Effector CD4-positive, alpha-beta T cell (primary cell): ENCODE measurements around the gene PTCH2.

Experiments
- DNase-seq: peaks from one replicate; pipeline ENCODE4 v3.0.0-alpha.2; 2020

The PTCH2 gene

GRCh38 chr1:44778705-44779576 is 64.1 kb downstream of the PTCH2 start:
- no peak for DNase-seq

- no peak for DNase-seq
These were observed 65.0 kb downstream of the PTCH2 start for GRCh38 chr1:44777969-44778635.

DNA sequence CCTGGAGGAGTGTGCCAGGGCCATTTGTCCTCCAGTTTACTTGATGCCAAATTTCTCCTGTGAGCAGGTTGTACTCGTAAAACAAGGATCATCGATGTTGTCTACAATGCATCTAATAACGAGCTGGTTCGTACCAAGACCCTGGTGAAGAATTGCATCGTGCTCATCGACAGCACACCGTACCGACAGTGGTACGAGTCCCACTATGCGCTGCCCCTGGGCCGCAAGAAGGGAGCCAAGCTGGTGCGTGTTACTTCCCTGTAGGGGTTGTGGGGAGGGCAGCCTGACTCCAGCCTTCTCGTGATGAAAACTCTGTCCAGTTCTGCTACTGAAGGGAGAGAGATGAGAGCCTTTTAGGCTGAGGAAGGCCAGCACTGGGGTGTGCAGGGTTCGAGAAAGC is 65.5 kb downstream of the PTCH2 start:
- no peak for DNase-seq

DNA sequence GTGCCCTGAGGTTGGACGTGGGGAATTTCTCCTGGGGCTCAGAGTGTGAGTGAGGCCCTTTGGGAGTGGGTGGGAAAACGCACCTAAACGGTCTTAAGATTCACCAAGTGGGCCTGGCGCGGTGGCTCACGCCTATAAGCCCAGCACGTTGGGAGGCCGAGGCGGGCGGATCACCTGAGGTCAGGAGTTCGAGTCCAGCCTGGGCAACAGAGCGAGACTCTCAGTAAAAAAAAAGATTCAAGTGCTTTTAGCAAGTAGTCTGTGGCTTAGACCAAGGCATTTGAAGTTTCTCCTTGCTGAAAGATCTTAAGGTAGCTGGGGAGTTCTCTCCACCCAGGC is 66.4 kb downstream of the PTCH2 start:
- DNase-seq, result no peak

DNA sequence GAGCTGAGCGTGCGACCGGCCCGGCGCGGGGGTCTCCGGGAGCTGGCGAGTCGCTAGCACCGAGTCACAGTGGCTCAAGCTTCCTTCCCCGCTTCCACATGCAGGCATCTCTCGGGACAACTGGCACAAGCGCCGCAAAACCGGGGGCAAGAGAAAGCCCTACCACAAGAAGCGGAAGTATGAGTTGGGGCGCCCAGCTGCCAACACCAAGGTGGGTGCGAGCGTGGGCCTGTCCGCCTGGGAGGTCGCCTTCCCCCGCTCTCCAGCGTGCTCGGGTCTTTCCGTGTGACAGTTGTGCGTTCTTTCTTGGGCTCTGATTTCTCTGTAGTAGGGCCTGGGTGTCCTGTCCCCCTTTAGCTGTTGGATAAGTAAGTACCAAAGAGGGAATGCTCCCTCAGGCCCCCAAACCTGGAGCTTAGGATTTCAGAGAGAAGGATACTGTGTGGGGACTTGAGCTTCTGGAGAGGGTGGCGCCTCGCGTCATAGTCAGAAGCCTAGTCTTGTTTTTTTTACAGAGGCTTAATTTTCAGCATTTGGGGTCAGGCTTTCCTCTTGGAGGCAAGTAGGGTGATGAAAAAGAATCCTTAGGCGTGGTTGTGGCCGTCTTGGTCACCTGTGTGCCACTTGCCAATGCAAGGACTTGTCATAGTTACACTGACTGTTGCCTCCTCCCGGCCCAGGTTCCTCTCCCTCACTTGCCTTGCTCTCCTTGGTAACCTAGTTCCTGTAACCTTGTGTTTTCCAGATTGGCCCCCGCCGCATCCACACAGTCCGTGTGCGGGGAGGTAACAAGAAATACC is 66.9 kb downstream of the PTCH2 start:
- DNase-seq, result no peak

DNA sequence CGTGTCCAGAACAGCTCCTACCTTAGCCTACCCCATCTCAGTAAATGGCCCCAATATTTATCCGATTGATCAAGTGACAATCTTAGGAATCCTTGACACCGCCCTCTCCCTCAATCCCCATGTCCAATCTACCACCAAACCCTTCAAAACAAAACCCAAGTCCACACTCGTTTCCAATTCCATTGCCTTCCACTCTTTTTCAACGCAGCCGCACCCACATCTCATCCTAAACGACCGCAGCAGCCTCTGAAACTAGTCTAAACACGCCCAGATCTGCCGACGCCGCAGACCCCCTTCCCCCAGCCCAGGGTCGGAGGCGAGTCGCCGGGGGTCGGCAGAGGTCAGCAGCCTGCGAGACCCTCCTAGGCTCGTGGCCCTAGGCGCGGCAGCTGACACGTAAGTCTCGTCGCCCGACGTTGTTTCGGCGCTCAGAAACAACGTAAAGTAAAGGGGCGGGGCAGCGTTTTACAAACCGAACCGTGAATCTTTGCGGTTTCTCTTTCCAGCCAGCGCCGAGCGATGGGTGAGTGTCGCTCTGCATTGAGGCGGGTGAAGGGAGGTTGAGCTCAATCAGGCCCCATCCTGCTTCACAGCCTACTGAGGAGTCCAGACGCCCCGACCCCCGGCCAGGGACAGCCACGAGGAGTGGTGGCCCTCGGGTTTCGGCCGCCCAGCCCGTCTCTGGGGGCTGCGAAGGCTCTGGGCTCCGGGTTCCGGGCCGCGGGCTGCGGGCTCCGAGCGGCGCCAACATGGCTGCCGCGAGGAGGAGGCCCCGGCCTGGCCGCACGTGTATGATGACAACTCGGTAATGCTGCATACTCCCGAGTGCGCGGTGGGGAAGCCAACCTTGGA is 67.7 kb downstream of the PTCH2 start, which contains the start of gene RPS8:
Gene RPS8 (plus strand): TSS at position 463 of the 852 bp plus-strand sequence. CDS start 57 bp downstream, at position 520.
- DNase-seq, result peak; percentile 85
